Transverse colon (tissue), 3 donors: Measurements from ENCODE around the gene UTS2R.

Experiments used
- CTCF ChIP-seq, 5 experiments: fragments of 200-600 bp in 3 of 5; fragments of 450-650 bp in 2 of 5; sonication (generic) in 3 of 5; IDR thresholded peaks; 1 replicate in 2 of 5; 2 replicates in 3 of 5; pipeline ENCODE4 v1.5.1; 2016 to 2017; ENCODE audit warnings: antibody characterized with exemption in 5 of 5, inconsistent platforms in 3 of 5, mild to moderate bottlenecking in 2 of 5, moderate library complexity in 1 of 5
- EP300 ChIP-seq: sonication (generic); formaldehyde crosslinking; IDR thresholded peaks from one replicate; pipeline ENCODE4 v1.6.1; 2017; ENCODE audit warnings: antibody characterized with exemption, low read depth
- POLR2A ChIP-seq: fragments of 450-650 bp; IDR thresholded peaks from one replicate; pipeline ENCODE4 v1.6.1; 2016; ENCODE audit warnings: antibody characterized with exemption, mild to moderate bottlenecking, moderate library complexity

GRCh38 chr17:82325286-82326180 lies 46.0 kb upstream of the UTS2R start:
- TF ChIP-seq CTCF (IDR thresholded peaks at IDR 0.05): no peak
- no peak for TF ChIP-seq EP300
- peak; percentile 1 for TF ChIP-seq POLR2A
